Measurements from ENCODE around the gene NDE1. TPM values are rescaled to one million over a fixed set of nuclear protein-coding genes. Genes with fewer than 3 reads are reported as not detected.

The NDE1 gene
- total RNA-seq, 1 donor from 2014 or later, result 31.4 TPM

DNA sequence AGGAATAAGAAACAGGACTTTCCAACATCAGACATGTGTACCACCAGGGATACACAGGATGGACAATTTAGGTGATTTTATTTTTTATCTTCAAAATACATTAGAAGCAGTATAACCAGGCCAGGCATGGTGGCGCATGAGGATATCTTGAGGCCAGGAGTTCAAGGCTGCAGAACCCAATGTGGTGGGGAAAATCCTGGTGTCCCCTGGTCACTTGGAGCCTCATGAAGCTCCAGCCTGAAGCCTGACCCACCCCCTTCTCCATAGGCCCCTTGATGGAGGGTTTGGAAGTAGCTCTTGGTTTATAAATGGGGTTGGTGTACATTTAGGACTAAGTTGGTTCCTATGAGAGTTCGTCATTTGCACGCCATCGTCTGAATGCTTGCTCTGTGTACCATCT lies 118.2 kb downstream of the NDE1 start:
- no peak for DNase-seq (ENCODE audit: low read depth)

DNA sequence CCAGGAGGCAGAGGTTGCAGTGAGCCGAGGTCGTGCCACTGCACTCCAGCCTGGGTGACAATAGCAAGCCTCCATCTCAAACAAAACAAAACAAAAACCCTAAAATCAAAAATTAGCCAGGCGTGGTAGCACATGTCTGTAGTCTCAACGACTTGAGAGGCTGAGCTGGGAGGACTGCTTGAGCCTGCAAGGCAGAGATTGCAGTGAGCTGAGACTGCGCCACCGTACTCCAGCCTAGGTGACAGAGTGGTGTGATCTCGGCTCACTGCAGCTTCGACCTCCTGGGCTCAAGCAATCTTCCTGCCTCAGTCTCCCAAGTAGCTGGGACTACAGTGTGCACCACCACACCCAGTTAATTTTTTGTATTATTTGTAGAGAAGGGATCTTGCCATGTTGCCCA lies 119.2 kb downstream of the NDE1 start:
- Histone ChIP-seq H3K27me3 (ENCODE audit: control insufficient read depth, insufficient read depth, low read length) (no peaks in the 10 kb centered on the region), H3K4me3 (ENCODE audit: low read depth, low read length) (no peak overlapping the region), H3K36me3 (ENCODE audit: control insufficient read depth, insufficient read depth, low read length) (no peaks in the 10 kb centered on the region)
- TF ChIP-seq, protein P1, sequence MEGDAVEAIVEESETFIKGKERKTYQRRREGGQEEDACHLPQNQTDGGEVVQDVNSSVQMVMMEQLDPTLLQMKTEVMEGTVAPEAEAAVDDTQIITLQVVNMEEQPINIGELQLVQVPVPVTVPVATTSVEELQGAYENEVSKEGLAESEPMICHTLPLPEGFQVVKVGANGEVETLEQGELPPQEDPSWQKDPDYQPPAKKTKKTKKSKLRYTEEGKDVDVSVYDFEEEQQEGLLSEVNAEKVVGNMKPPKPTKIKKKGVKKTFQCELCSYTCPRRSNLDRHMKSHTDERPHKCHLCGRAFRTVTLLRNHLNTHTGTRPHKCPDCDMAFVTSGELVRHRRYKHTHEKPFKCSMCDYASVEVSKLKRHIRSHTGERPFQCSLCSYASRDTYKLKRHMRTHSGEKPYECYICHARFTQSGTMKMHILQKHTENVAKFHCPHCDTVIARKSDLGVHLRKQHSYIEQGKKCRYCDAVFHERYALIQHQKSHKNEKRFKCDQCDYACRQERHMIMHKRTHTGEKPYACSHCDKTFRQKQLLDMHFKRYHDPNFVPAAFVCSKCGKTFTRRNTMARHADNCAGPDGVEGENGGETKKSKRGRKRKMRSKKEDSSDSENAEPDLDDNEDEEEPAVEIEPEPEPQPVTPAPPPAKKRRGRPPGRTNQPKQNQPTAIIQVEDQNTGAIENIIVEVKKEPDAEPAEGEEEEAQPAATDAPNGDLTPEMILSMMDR (IDR thresholded peaks at IDR 0.05; ENCODE audit: insufficient read depth, low read length, poor library complexity, severe bottlenecking), result no peak
- no peak for DNase-seq (ENCODE audit: low read depth)

More for the DNA sequence above, 118.2 kb downstream of the NDE1 start:
- H3K27me3 ChIP-seq (ENCODE audit: control insufficient read depth, insufficient read depth, low read length), result no peaks in the 10 kb centered on the region
- H3K36me3 ChIP-seq (ENCODE audit: control insufficient read depth, insufficient read depth, low read length), result no peaks in the 10 kb centered on the region
- TF ChIP-seq, protein P1 (IDR thresholded peaks at IDR 0.05; ENCODE audit: insufficient read depth, low read length, poor library complexity, severe bottlenecking), result no peak
- no peak overlapping the region for H3K4me3 ChIP-seq (ENCODE audit: low read depth, low read length)

DNA sequence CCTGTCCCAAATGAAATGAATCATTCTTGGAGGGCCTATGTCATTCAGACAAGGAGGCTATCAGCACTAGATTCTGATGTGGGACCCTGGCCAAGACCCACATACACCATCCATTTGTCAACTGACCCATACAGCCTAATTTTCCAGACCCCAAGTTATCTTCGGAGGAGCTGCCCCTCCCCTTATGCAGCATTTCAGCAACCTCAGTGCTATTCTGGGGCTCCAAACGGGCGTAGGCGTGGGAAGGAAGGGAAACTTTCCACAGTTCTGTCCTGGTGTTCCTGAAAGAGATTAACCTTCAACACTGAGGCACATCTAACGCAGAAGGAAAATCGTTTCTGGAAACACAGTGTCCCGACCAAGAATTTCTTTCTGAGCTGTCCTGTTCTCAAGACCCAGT lies 120.1 kb downstream of the NDE1 start:
- Histone ChIP-seq H3K27me3 (ENCODE audit: control insufficient read depth, insufficient read depth, low read length) (peaks cover 2% of the 10 kb centered on the region), H3K36me3 (ENCODE audit: control insufficient read depth, insufficient read depth, low read length) (no peaks in the 10 kb centered on the region), H3K4me3 (ENCODE audit: low read depth, low read length) (no peak overlapping the region)
- no peak for DNase-seq (ENCODE audit: low read depth)
- TF ChIP-seq, protein P1 (IDR thresholded peaks at IDR 0.05; ENCODE audit: insufficient read depth, low read length, poor library complexity, severe bottlenecking), result no peak

- Histone ChIP-seq H3K27me3 (ENCODE audit: control insufficient read depth, insufficient read depth, low read length) (peaks cover 2% of the 10 kb centered on the region), H3K4me3 (ENCODE audit: low read depth, low read length) (no peak overlapping the region), H3K36me3 (ENCODE audit: control insufficient read depth, insufficient read depth, low read length) (no peaks in the 10 kb centered on the region)
- DNase-seq (ENCODE audit: low read depth), result no peak
- TF ChIP-seq, protein P1 (IDR thresholded peaks at IDR 0.05; ENCODE audit: insufficient read depth, low read length, poor library complexity, severe bottlenecking), result no peak
Observed at GRCh38 chr16:15770512-15770911, 120.5 kb downstream of the NDE1 start.

DNA sequence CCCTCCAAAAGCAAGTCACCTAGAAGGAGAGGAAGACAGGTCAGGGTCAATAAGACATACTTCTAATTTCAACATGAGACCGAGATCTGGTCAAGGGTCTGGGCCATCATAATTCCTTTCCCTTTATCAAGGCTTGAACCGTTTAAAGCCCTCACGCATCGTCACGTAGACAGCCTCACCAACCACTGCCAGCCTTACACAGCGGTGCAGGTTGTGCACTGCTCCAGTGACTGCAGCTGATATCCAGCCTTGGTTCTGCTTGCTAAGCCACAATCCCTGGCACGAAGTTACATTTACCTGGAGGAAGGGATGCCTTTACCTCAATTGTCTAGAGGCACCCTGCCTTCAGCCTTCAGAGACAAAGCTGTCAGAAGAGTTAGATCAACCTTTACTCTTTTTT lies 121.6 kb downstream of the NDE1 start:
- H3K36me3 ChIP-seq (ENCODE audit: control insufficient read depth, insufficient read depth, low read length), result no peaks in the 10 kb centered on the region
- peaks cover 4% of the 10 kb centered on the region for H3K27me3 ChIP-seq (ENCODE audit: control insufficient read depth, insufficient read depth, low read length)
- H3K4me3 ChIP-seq (ENCODE audit: low read depth, low read length), result no peak overlapping the region

More for the DNA sequence above, 121.6 kb downstream of the NDE1 start:
- no peak for DNase-seq (ENCODE audit: low read depth)
- TF ChIP-seq, protein P1 (IDR thresholded peaks at IDR 0.05; ENCODE audit: insufficient read depth, low read length, poor library complexity, severe bottlenecking), result no peak

Data from kidney epithelial cell (primary cell).